Liver (tissue), 3 donors: ENCODE results near the gene GPR37.

Source experiments
- CTCF ChIP-seq: fragments of 150-350 bp; IDR thresholded peaks from 2 replicates; pipeline ENCODE4 v1.5.1; 2017; ENCODE audit warnings: improper control_type of control experiment, low read depth, low read length; ENCODE audit not compliant: missing input control
- EGR1 ChIP-seq, 2 donors: IDR thresholded peaks; 2 replicates each; pipeline ENCODE4 v1.6.1; 2016 to 2018; ENCODE audit warnings: antibody characterized with exemption in 2 of 2, low read depth in 2 of 2
- GABPA ChIP-seq, 2 donors: IDR thresholded peaks in 1 of 2; conservative IDR thresholded peaks in 1 of 2; 2 replicates each; pipeline ENCODE4 v1.6.1; 2016; ENCODE audit warnings: antibody characterized with exemption in 2 of 2, mild to moderate bottlenecking in 1 of 2, moderate library complexity in 1 of 2
- JUND ChIP-seq, 2 donors: IDR thresholded peaks; 2 replicates each; pipeline ENCODE4 v1.6.1; 2016; ENCODE audit warnings: antibody characterized with exemption in 2 of 2
- MAX ChIP-seq: IDR thresholded peaks from 2 replicates; pipeline ENCODE4 v1.6.1; 2016; ENCODE audit warnings: antibody characterized with exemption
- NR2F2 ChIP-seq: IDR thresholded peaks from 2 replicates; pipeline ENCODE4 v1.6.1; 2016; ENCODE audit warnings: antibody characterized with exemption
- RAD21 ChIP-seq, 2 donors: IDR thresholded peaks; 2 replicates each; pipeline ENCODE4 v1.6.1; 2016; ENCODE audit warnings: antibody characterized with exemption in 2 of 2, mild to moderate bottlenecking in 2 of 2
- REST ChIP-seq: IDR thresholded peaks from 2 replicates; pipeline ENCODE4 v1.6.1; 2016; ENCODE audit warnings: antibody characterized with exemption, mild to moderate bottlenecking
- SP1 ChIP-seq: IDR thresholded peaks from 2 replicates; pipeline ENCODE4 v1.6.1; 2018; ENCODE audit warnings: antibody characterized with exemption, mild to moderate bottlenecking
- TAF1 ChIP-seq: conservative IDR thresholded peaks from 2 replicates; pipeline ENCODE4 v1.6.1; 2016; ENCODE audit warnings: antibody characterized with exemption, mild to moderate bottlenecking
- YY1 ChIP-seq: IDR thresholded peaks from 2 replicates; pipeline ENCODE4 v1.6.1; 2016; ENCODE audit warnings: antibody characterized with exemption, mild to moderate bottlenecking
- TF ChIP-seq, protein P1 (sequence below): IDR thresholded peaks from 2 replicates; pipeline ENCODE4 v1.6.1; 2016; ENCODE audit warnings: antibody characterized with exemption
- TF ChIP-seq, protein P2 (sequence below): IDR thresholded peaks from 2 replicates; pipeline ENCODE4 v1.6.1; 2016; ENCODE audit warnings: antibody characterized with exemption
- donor health status: healthy.
- donor health status: healthy.

DNA sequence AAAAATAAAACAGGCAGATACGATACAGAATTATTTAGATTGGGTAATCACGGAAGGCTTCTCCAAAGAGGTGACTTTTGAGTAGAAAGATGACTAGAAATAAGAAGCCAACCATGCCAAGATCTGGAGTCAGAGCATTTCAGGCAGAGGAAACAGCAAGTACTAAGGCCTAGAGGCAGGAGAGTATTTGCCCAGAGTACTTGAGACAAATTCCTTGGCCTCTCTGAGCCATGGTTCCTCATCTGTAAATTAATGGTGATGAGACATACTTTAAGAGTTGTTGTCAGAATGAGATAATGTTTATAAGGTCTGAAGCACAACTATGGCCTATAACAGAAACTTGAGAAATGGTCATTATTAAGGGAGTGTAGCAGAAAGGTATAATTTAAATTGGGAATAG is 15.8 kb upstream of the GPR37 start:
- no peak for TF ChIP-seq JUND (IDR thresholded peaks at IDR 0.05)
- no peak for TF ChIP-seq CTCF
- no peak for TF ChIP-seq GABPA (IDR thresholded peaks at IDR 0.05 in 1 of 2, conservative IDR thresholded peaks at IDR 0.05 in 1 of 2)
- TF ChIP-seq SP1: no peak
- no peak for TF ChIP-seq RAD21 (IDR thresholded peaks at IDR 0.05)
- no peak for TF ChIP-seq MAX
- TF ChIP-seq EGR1 (IDR thresholded peaks at IDR 0.05; ENCODE audit: low read depth in 2 of 2): no peak
- TF ChIP-seq, protein P1, sequence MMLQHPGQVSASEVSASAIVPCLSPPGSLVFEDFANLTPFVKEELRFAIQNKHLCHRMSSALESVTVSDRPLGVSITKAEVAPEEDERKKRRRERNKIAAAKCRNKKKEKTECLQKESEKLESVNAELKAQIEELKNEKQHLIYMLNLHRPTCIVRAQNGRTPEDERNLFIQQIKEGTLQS: no peak
- no peak for TF ChIP-seq TAF1
- TF ChIP-seq YY1: no peak
- TF ChIP-seq REST: no peak
- TF ChIP-seq, protein P2, sequence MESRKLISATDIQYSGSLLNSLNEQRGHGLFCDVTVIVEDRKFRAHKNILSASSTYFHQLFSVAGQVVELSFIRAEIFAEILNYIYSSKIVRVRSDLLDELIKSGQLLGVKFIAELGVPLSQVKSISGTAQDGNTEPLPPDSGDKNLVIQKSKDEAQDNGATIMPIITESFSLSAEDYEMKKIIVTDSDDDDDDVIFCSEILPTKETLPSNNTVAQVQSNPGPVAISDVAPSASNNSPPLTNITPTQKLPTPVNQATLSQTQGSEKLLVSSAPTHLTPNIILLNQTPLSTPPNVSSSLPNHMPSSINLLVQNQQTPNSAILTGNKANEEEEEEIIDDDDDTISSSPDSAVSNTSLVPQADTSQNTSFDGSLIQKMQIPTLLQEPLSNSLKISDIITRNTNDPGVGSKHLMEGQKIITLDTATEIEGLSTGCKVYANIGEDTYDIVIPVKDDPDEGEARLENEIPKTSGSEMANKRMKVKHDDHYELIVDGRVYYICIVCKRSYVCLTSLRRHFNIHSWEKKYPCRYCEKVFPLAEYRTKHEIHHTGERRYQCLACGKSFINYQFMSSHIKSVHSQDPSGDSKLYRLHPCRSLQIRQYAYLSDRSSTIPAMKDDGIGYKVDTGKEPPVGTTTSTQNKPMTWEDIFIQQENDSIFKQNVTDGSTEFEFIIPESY: no peak
- TF ChIP-seq NR2F2: no peak
